SK-MEL-5 (cell line): Measurements from ENCODE around the gene LCT. TPM values are rescaled to one million over a fixed set of nuclear protein-coding genes. Genes with fewer than 3 reads are reported as not detected.

Experiments used
- DNase-seq: peaks from one replicate; pipeline ENCODE4 v3.0.0-alpha.2; 2016; ENCODE audit warnings: low read depth, low spot score
- in situ Hi-C: cut with HindIII; loops from 2 replicates; pipeline ENCODE4 v1.10.0; 2016; ENCODE audit warnings: low sequenced_read_pairs, high pct_unique_total_duplicates, low pct_unique_long_range_greater_than_20kb
- total RNA-seq: library from RNA; depleted of rRNA; stranded (reverse); fragments of >200 nt; shearing (Covaris generic); gene quantifications from 2 replicates; pipeline ENCODE4 v1.2.3, GENCODE V29; 2014

Gene LCT
- total RNA-seq, 1 experiment from 2014 or later, result not detected

DNA sequence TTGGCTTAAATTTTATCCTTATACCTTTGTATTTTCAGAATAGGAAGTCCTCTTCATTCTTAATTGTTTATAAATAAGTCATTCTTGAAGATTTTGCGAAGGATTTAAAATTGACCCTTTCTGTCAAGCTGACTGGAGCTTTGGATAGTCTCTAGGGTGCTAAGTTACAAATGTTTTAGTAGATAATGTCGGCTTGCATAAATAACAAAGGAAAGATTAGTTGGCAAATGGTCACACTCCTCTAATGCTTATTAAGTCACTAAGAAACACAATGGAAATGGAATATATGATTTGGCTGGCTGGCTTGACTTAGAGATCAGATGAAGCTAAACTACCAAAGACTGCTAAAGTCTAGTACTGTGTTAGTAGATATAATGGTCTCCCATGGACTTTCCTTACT is 54.8 kb downstream of the LCT start:
- in situ Hi-C loops, result no loop called here
- no peak for DNase-seq

DNA sequence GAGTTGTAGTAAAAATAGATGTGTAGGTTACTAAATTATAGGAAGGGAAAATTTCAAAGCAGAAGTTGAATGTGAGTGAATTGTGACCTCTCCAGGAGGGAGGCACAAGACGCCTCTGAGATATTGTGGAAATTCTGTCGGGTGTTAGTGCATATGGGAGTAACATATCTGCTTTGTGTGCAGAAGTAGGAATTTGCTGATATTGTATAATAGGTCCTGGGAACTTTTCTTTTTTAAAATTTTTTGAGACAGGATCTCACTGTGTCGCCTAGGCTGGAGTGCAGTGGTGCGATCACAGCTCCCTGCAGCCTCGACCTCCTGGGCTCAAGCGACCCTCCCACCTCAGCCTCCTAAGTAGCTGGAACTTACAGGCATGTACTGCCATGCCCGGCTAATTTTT is 60.6 kb downstream of the LCT start:
- DNase-seq, result no peak
- in situ Hi-C loops, result no loop called here

DNA sequence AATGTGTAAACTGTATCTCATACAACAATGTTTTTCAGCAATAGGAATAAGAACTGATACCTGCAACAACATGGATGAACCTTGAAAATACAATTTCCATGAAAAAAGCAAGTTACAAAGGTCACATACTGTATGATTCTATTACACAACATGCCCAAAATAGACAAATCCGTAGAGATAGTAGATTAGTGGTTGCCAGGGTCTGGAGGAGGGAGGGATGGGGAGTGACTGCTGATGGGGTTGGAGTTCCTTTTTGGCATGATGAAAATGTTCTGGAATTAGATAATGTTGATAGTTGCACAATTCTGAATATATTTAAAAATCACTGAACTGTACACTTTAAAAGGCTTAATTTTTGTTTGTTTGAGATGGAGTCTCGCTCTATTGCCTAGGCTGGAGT is 61.6 kb downstream of the LCT start:
- DNase-seq, result no peak
- in situ Hi-C loops, result no loop called here

DNA sequence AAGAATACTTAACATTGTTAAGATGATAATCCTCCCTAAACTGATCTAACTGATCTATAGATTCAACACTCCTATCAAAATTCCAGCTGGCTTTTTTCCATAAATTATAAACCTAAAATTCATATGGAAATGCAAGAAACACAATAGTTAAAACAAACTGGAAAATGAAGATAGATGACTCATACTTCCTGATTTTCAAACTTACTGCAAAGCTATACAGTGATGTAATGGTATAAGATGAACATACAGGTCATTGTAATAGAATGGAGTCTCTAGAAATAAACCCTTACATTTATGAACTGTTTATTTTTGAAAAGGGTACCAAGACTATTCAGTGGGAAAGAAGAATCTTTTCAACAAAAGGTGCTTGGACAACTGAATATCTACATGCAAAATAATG is 63.1 kb downstream of the LCT start:
- no peak for DNase-seq
- in situ Hi-C loops, result no loop called here

DNA sequence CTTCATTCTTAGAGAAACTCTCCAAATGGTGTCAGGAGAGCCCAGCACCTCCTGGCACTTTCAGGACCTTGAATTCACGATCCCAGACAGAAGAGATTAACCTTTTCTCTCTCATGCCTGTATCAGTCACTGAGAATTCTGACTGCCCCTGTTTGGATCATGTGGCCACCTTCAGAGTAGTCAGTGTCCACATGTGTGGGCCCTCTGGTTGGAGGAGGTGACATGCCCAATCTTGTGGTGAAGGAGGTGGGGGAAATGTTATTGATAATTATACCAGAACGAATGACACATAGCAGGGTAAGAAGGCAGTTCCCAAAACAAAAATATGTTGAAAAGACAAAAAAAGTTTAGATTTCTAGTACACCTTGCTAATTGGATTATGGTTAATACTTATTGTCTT is 63.7 kb downstream of the LCT start:
- in situ Hi-C loops, result no loop called here
- DNase-seq, result no peak

DNA sequence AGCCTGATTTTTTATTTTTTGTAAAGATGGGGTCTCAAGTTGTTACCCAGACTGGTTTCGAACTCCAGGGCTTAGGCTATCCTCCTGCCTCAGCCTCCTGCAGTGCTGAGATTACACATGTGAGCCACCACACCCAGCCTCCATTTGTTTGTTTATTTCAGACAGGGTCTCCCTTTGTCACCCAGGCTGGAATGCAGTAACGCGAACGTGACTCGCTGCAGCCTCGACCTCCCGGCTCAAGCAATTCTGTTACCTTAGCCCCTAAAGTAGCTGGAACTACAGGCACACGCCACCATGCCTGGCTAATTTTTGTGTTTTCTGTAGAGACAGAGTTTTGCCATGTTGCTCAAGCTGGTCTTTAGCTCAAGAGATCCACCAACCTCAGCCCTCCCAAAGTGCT is 68.1 kb downstream of the LCT start:
- DNase-seq, result no peak
- in situ Hi-C loops, result no loop called here

DNA sequence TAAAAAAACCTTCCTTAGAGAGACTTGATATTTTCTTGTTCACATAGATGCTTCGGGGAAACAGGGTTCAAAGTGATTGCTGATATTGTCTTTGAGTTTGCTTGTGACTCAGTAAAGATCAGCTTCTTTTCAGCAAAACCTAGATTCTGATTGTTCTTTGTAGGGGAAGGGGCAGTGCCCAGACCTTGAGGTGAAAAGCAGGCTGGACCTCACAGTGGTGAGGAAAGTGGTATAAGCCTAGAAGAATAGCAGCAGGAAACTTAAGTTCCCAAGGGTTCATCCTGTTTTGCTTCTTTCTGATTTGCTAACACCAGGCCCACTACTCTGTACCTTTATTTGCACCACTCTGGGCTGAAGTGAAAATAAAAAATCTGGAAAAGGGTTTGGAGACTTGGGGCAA is 74.5 kb downstream of the LCT start:
- no peak for DNase-seq
- in situ Hi-C loops, result no loop called here

DNA sequence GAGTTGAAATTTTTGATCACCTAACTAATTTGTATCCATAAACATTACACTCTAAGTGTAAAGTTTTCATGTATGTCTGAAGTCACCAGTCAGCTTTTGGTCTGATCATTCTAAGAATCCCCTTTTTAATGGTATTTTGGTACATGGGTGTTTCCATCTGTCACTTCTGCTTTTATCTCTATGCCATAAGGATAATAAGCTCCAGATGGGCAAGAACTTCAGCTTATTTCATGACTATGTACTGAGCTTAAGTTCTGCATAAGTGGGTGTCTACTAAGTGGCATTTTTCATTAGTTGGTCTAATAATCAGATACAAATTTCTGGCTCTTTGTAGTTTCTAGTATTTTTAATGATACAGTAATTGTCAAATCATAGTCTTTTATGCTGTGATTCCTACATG is 75.0 kb downstream of the LCT start:
- in situ Hi-C loops, result no loop called here
- no peak for DNase-seq

DNA sequence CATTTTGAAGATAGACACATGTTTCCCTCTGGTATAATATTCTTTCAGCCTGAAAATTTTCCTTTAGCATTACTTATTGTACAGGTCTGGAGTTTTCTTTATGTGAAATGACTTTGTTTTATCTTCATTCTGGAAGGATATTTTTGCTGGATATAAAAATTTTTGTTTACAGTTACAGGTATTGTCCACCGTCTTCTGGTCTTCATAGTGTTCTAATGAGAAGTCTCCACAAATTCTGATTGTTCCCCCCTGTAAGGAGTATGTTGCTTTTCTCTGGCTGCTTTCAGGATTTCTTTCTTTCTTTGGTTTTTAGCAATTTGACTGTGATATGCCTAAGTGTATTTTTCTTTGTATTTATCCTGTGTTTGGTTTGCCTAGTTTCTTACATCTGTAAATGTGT is 80.3 kb downstream of the LCT start:
- DNase-seq, result no peak
- in situ Hi-C loops, result no loop called here

DNA sequence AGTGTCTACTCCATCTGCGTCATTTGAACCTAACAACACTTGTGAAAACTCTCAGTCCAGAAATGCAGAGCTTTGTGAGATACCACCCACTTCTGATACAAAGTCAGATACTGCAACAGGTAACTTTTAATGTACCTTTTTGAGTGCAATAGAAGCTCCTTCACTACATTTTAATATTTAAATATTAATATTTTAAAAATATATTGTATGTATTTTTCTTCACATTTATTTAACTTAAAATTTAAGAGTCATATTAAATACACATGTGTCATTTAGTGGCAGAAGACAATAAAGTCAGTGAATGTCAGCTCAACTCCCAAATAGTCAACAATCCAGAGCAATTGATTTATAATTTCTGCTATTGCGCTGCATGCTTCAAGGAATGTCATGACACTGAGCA is 81.4 kb downstream of the LCT start:
- no peak for DNase-seq
- in situ Hi-C loops, result no loop called here

DNA sequence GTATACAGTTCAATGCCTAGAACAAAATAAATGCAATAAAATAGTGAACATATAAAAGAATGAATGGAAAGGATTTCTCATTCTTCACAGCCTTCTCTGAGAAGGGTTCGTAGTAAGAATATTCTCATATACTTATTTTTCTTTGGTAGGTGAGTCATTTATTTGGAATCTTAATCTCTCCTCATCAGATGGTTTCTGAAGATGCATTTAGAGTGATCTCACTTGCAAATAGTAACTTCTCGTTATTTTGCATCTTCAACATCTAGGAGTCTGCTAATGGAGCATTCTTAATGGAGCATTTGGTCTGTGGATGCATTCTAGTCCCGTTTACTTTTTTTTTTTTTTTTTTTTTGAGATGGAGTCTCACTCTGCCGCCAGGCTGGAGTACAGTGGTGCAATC is 91.4 kb downstream of the LCT start:
- in situ Hi-C loops, result no loop called here
- DNase-seq, result no peak

DNA sequence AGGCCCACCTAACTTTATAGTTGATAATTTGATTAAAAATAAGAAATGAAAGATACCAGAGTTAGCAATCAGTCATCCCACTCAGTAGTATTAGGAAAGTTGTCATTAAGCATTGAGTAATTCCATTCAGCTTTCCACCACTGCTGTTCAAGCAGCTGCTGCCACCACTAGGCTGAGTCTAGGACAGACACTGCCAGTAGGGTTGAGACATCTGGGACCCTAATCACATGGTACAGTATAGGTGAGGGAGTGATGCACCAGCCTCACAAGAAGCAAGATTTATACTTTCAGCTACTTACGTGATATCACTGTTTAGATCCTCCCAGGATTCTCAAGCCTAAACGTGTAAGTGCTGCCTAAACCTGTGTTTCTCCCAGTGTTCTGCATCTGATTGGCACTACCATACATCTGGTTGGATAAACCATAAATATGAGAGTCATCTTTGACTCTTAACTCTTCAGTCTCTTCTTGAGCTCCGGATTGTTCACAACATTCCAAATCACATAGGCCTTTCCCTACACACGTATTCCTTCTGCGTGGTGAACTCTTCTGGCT is 92.1 kb downstream of the LCT start:
- DNase-seq, result peak; percentile 52
- in situ Hi-C loops, result no loop called here

DNA sequence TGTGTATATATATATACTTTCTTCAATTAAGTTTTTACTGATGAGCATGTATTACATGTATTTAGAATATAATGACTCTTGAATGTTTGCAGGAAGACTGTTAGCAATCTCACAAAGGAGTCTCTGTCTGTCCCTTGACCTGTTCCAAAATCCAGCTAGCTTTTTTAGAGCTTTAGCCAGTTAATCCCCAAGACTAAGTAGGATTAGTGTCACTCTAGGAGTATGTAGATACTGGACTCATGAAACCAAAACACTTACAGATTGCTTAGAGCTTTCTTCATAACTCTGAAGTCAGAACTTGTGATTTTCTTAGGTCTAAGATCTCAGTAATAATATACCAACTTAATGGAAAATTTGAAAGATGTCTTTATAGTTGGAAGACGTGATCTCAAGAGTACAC is 93.1 kb downstream of the LCT start:
- in situ Hi-C loops, result no loop called here
- no peak for DNase-seq

DNA sequence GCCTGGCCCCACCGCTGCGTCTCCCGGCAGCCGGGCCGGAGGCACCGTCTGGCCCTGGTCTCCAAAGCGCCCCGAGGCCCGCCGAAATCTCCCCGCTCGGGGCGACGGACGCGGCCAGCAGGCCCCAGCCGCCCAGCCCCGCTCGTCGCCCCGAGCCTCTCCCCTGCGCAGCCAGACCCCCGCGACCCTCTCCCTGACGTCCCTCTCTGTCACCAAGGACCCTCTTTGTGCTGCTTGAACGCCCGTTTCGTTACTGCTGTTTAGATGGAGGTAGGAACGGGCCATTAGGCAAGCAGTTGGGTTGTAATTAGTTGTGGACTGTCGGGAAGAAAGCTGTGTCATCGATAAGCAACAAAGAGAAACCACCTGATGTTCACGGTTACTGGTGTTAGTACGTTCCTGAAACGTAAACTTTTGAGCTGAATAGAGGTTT is 94.6 kb downstream of the LCT start:
- peak; percentile 40 for DNase-seq
- in situ Hi-C loops, result no loop called here

DNA sequence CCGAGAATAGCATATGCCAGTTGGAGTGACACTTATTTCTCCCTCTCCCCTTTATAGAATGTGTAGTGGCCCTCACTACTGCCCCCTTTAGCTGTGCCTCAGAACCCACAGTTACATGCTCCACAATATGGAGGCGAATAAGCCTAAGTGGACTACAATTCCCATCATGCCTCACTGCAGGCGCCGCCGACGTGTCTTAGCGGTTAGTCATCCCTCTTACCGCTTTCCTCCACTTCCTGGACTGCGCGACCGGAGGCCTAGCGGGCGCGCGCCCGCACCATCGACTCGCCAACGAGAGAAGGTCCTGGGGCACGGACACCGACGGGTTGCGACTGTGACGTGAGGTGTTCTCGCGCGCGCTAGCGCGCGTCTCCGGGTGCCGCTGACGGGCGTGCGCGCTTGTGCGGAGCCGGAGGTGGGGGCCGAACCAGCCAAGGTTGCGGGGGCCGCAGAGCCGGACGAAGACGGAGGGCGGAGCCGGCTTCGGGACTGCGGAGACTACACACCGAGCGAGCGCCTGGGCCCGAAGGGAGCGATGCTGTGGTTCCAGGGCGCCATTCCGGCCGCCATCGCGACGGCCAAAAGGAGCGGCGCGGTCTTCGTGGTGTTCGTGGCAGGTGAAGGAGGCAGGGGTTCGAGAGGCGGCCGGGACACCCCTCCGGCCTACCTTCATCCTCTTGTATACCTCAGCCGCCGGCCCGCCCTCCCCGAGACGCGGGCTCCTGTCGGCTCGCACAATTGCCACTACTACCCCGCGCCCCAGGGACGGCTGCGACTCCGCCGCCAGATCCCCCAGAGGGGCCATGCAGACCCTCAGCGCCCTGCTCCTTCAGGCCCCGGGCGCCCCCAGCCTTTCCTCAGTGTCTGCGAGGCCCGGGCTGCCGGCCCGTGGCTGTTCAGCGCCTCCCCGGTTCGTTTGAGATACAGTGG is 95.3 kb downstream of the LCT start, which contains the start of gene UBXN4:
UBXN4 (plus strand) TSS at position 461 of the 930 bp plus-strand sequence; CDS start at position 536, 75 bp downstream.
- in situ Hi-C loops, result no loop called here
- peak; percentile 98 for DNase-seq

DNA sequence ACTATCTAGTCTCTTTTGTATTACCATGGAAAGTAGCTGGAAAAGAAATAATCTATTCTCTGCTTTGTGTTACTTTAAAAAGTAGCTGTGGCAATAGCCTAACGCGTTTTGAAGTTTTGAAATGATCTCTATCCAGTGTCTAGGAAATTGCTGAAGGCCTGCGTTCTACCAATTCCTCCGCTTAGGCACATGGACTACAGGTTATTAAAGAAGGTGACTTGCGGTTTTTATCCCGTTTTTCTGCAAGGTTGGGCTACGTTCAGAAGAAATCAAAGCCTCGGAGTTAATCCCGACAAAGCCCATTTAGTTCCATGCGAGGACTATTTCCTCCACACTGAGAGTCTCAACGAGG is 96.0 kb downstream of the LCT start:
- in situ Hi-C loops, result no loop called here

DNA sequence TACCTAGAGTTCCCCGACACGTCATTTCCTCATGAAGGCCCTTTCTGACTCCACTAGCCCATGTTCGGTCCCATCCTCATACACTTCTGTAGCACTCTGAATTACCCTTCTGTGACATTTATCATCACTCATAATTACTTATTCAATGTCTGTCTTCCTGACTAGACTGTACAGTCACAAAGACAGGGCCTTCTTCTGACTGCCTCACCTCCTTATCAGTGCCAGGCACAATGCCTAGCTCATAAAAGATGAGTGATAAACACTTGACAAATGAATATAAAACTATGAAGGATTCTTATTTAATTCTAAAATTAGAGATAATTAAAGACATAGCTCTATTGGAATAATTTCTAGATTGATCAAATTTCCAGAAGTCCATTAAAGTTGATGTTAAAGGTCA is 96.8 kb downstream of the LCT start:
- in situ Hi-C loops, result no loop called here
- no peak for DNase-seq

More for the DNA sequence above, 96.0 kb downstream of the LCT start:
- no peak for DNase-seq
